ENCODE results near the gene LRIG1. TPM values are rescaled to one million over a fixed set of nuclear protein-coding genes. Genes with fewer than 3 reads are reported as not detected.

LRIG1 gene
- total RNA-seq, 1 donor from 2014 or later = 30.2 TPM

DNA sequence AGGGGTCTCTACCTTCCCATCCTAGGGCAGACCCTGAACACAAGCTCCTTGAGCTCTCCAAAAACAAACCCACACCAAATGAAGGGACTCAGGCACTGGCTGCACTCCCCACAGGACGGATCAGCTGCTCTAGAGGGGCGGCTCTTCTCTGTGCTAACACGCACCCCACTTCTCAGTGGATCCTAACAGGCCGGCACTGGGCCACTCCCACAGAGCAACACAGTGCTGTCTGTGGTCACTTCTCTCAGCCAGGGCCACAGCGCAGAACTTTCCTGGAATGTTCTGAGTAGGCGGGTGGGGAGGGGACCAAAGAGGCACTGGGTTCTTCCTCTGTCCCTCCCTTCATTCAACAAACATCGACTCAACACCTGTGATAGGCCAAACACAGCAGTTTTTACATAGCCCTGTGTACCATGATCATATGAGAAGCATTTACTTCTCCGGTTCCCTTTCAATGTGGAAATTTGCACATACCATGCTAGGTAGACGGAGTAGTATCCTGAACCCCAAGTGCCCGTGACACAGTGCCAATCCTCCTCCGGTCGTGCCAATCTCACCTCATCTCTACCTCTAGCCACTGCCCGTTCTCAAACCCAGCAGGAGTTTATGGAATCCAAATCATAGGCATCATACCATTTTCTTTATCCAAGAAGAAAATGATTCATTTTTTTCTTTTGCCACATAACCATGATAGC, 98.1 kb downstream of the LRIG1 start:
- no peak for DNase-seq
- Mint-ChIP-seq H3K36me3 (ENCODE audit: unreplicated experiment) (no peaks in the 10 kb centered on the region), H3K27me3 (ENCODE audit: unreplicated experiment) (peaks cover 15% of the 10 kb centered on the region), H3K9me3 (ENCODE audit: unreplicated experiment) (peaks cover 19% of the 10 kb centered on the region), H3K4me1 (ENCODE audit: low read depth, unreplicated experiment) (peaks cover 38% of the 10 kb centered on the region), H3K27ac (ENCODE audit: unreplicated experiment) (peak overlapping the region; percentile 35), H3K4me3 (ENCODE audit: unreplicated experiment) (no peak overlapping the region)
- TF ChIP-seq, protein P1, sequence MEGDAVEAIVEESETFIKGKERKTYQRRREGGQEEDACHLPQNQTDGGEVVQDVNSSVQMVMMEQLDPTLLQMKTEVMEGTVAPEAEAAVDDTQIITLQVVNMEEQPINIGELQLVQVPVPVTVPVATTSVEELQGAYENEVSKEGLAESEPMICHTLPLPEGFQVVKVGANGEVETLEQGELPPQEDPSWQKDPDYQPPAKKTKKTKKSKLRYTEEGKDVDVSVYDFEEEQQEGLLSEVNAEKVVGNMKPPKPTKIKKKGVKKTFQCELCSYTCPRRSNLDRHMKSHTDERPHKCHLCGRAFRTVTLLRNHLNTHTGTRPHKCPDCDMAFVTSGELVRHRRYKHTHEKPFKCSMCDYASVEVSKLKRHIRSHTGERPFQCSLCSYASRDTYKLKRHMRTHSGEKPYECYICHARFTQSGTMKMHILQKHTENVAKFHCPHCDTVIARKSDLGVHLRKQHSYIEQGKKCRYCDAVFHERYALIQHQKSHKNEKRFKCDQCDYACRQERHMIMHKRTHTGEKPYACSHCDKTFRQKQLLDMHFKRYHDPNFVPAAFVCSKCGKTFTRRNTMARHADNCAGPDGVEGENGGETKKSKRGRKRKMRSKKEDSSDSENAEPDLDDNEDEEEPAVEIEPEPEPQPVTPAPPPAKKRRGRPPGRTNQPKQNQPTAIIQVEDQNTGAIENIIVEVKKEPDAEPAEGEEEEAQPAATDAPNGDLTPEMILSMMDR (IDR thresholded peaks at IDR 0.05; ENCODE audit: partially characterized antibody, unreplicated experiment) = no peak

DNA sequence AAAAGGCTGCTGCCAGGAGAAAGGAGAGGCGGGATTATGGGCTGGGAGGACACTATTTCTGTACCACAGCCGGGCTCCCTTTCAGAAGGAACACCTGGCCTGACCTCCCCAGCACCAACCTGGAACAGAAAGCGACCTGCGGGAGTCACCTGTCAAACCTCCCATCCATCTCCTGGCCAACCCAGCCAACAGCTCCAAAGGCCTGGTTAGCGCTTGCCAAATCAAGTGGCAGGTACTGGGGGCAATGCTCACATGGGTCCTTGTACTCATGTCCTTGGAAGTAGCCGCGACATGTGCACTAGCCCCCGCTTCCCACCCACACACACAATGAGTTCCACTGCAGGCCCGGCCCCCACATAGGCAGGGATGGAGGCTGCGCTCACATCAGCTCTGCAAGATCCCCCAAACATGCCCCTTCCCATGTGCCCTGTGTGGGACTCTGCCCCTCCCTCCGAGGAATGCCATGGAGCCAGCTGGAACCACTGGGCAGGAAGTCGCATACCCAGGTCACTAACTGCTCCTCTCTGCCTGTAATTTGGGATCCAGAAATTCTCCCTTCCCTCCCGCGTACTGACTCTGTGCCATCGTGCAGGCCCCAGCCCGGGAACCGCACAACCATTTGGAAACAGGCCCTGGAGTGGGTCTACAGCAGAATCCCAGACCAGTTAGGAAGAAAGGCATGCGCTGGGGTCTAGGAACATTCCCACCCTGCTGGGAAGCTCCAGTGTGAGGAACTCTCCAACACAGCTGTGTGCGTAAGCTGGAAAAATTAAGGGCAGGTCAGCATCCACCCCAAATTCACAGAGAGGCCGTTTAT, 98.9 kb downstream of the LRIG1 start:
- H3K4me3 Mint-ChIP-seq (ENCODE audit: unreplicated experiment) = no peak overlapping the region
- no peak overlapping the region for H3K27ac Mint-ChIP-seq (ENCODE audit: unreplicated experiment)
- DNase-seq = no peak
- peaks cover 16% of the 10 kb centered on the region for H3K27me3 Mint-ChIP-seq (ENCODE audit: unreplicated experiment)
- H3K9me3 Mint-ChIP-seq (ENCODE audit: unreplicated experiment) = peaks cover 19% of the 10 kb centered on the region
- peaks cover 38% of the 10 kb centered on the region for H3K4me1 Mint-ChIP-seq (ENCODE audit: low read depth, unreplicated experiment)
- no peaks in the 10 kb centered on the region for H3K36me3 Mint-ChIP-seq (ENCODE audit: unreplicated experiment)
- TF ChIP-seq, protein P1 (IDR thresholded peaks at IDR 0.05; ENCODE audit: partially characterized antibody, unreplicated experiment) = no peak

GRCh38 chr3:66401157-66401550, 99.7 kb downstream of the LRIG1 start:
- Mint-ChIP-seq H3K36me3 (ENCODE audit: unreplicated experiment) (peaks cover 7% of the 10 kb centered on the region), H3K4me1 (ENCODE audit: low read depth, unreplicated experiment) (peaks cover 38% of the 10 kb centered on the region), H3K4me3 (ENCODE audit: unreplicated experiment) (no peak overlapping the region), H3K27me3 (ENCODE audit: unreplicated experiment) (peaks cover 16% of the 10 kb centered on the region), H3K9me3 (ENCODE audit: unreplicated experiment) (peaks cover 19% of the 10 kb centered on the region), H3K27ac (ENCODE audit: unreplicated experiment) (peak overlapping the region; percentile 74)
- DNase-seq = no peak
- TF ChIP-seq, protein P1 (IDR thresholded peaks at IDR 0.05; ENCODE audit: partially characterized antibody, unreplicated experiment) = no peak

- Mint-ChIP-seq H3K4me1 (ENCODE audit: low read depth, unreplicated experiment) (peaks cover 38% of the 10 kb centered on the region), H3K36me3 (ENCODE audit: unreplicated experiment) (peaks cover 7% of the 10 kb centered on the region), H3K4me3 (ENCODE audit: unreplicated experiment) (no peak overlapping the region), H3K27ac (ENCODE audit: unreplicated experiment) (no peak overlapping the region), H3K27me3 (ENCODE audit: unreplicated experiment) (peaks cover 16% of the 10 kb centered on the region), H3K9me3 (ENCODE audit: unreplicated experiment) (peaks cover 19% of the 10 kb centered on the region)
- DNase-seq = peak; percentile 39
- TF ChIP-seq, protein P1 (IDR thresholded peaks at IDR 0.05; ENCODE audit: partially characterized antibody, unreplicated experiment) = no peak
Observed at GRCh38 chr3:66400411-66401156, 100.2 kb downstream of the LRIG1 start.
